HepG2 (cell line): ENCODE data around the gene RHOT2. TPM values are rescaled to one million over a fixed set of nuclear protein-coding genes. Genes with fewer than 3 reads are reported as not detected.

ENCODE experiments used
- BCL6 ChIP-seq: IDR thresholded peaks from 2 replicates; pipeline ENCODE4 v1.6.1; 2016; ENCODE audit warnings: missing genetic modification reagents, missing compliant biosample characterization
- CAMTA2 ChIP-seq: sonication (generic); formaldehyde crosslinking; IDR thresholded peaks from 2 replicates; pipeline ENCODE4 v1.4.0; 2020; ENCODE audit warnings: mild to moderate bottlenecking, missing genetic modification reagents, borderline replicate concordance
- CHD2 ChIP-seq: IDR thresholded peaks from 2 replicates; pipeline ENCODE4 v1.6.1; 2011; ENCODE audit warnings: low read depth, low read length, improper control_type of control experiment
- EED ChIP-seq: sonication (generic); formaldehyde crosslinking; IDR thresholded peaks from 2 replicates; pipeline ENCODE4 v1.5.0; 2020; ENCODE audit warnings: mild to moderate bottlenecking, missing genetic modification reagents
- KDM3A ChIP-seq: IDR thresholded peaks from 2 replicates; pipeline ENCODE4 v1.6.1; 2018; ENCODE audit warnings: low read depth, missing compliant biosample characterization
- MEIS2 ChIP-seq: sonication (generic); formaldehyde crosslinking; IDR thresholded peaks from 2 replicates; pipeline ENCODE4 v1.9.0; 2021; ENCODE audit warnings: mild to moderate bottlenecking, missing genetic modification reagents
- PHF8 ChIP-seq: sonication (generic); formaldehyde crosslinking; IDR thresholded peaks from 2 replicates; pipeline ENCODE4 v1.5.0; 2020; ENCODE audit warnings: missing genetic modification reagents
- TAF15 ChIP-seq: fragments of 200-400 bp; formaldehyde crosslinking; IDR thresholded peaks from one replicate; pipeline ENCODE4 v1.6.1; 2018; ENCODE audit warnings: mild to moderate bottlenecking, low read depth, low read length; ENCODE audit not compliant: poor library complexity, severe bottlenecking
- TSC22D2 ChIP-seq: sonication (generic); formaldehyde crosslinking; IDR thresholded peaks from 2 replicates; pipeline ENCODE4 v1.5.1; 2020; ENCODE audit warnings: missing genetic modification reagents, mild to moderate bottlenecking, borderline replicate concordance
- ZFP36L2 ChIP-seq: sonication (generic); formaldehyde crosslinking; IDR thresholded peaks from 2 replicates; pipeline ENCODE4 v1.4.0; 2020; ENCODE audit warnings: missing genetic modification reagents
- ZNF296 ChIP-seq: sonication (generic); formaldehyde crosslinking; conservative IDR thresholded peaks from 2 replicates; pipeline ENCODE4 v1.5.0; 2020; ENCODE audit warnings: mild to moderate bottlenecking, missing genetic modification reagents
- ZNF317 ChIP-seq: sonication (generic); formaldehyde crosslinking; IDR thresholded peaks from 2 replicates; pipeline ENCODE4 v1.5.0; 2020; ENCODE audit warnings: mild to moderate bottlenecking, missing genetic modification reagents
- ZNF615 ChIP-seq: sonication (generic); formaldehyde crosslinking; IDR thresholded peaks from 2 replicates; pipeline ENCODE4 v1.5.0; 2020; ENCODE audit warnings: mild to moderate bottlenecking, missing genetic modification reagents, borderline replicate concordance
- polyA plus RNA-seq, 8 experiments: library from polyadenylated mRNA; depleted of rRNA in 3 of 8; stranded (reverse) in 7 of 8; unstranded in 1 of 8; fragments of >200 nt; fragmentation: Illumina TruSeq in 4 of 8; extraction: Trizol in 4 of 8; gene quantifications; 2 replicates each; pipeline versions ENCODE4 v1.2.1 to v1.2.3, GENCODE V29; 2011 to 2016; ENCODE audit warnings: low read depth in 4 of 8, missing spikeins in 1 of 8, mixed read lengths in 1 of 8; ENCODE audit not compliant: insufficient read depth in 1 of 8
- total RNA-seq, 5 experiments: library from RNA; depleted of rRNA; stranded (reverse); fragments of >200 nt; fragmentation: Illumina TruSeq; extraction: Trizol; gene quantifications; 2 replicates each; pipeline ENCODE4 v1.2.3, GENCODE V29; 2016; ENCODE audit warnings: low read depth in 1 of 5
- TF ChIP-seq, protein P1 (sequence below): sonication (generic); formaldehyde crosslinking; IDR thresholded peaks from 2 replicates; pipeline ENCODE4 v1.5.1; 2020; ENCODE audit warnings: mild to moderate bottlenecking, missing genetic modification reagents, borderline replicate concordance
- TF ChIP-seq, protein P2 (sequence below): sonication (generic); formaldehyde crosslinking; IDR thresholded peaks from 2 replicates; pipeline ENCODE4 v1.4.0; 2020; ENCODE audit warnings: missing genetic modification reagents, borderline replicate concordance
- TF ChIP-seq, protein P3 (sequence below): IDR thresholded peaks from 2 replicates; pipeline ENCODE4 v1.6.1; 2016
- TF ChIP-seq, protein P4 (sequence below): sonication (generic); formaldehyde crosslinking; IDR thresholded peaks from 2 replicates; pipeline ENCODE4 v1.4.0; 2020; ENCODE audit warnings: missing genetic modification reagents, borderline replicate concordance
- TF ChIP-seq, protein P5 (sequence below): conservative IDR thresholded peaks from 2 replicates; pipeline ENCODE4 v1.6.1; 2018; ENCODE audit warnings: missing genetic modification reagents

The RHOT2 gene
- total and polyA plus RNA-seq, 2 of the 13 experiments (the other 11 are each of a cell fraction or from before 2014, with no cell fraction given), result 63.6 to 76.9 TPM

DNA sequence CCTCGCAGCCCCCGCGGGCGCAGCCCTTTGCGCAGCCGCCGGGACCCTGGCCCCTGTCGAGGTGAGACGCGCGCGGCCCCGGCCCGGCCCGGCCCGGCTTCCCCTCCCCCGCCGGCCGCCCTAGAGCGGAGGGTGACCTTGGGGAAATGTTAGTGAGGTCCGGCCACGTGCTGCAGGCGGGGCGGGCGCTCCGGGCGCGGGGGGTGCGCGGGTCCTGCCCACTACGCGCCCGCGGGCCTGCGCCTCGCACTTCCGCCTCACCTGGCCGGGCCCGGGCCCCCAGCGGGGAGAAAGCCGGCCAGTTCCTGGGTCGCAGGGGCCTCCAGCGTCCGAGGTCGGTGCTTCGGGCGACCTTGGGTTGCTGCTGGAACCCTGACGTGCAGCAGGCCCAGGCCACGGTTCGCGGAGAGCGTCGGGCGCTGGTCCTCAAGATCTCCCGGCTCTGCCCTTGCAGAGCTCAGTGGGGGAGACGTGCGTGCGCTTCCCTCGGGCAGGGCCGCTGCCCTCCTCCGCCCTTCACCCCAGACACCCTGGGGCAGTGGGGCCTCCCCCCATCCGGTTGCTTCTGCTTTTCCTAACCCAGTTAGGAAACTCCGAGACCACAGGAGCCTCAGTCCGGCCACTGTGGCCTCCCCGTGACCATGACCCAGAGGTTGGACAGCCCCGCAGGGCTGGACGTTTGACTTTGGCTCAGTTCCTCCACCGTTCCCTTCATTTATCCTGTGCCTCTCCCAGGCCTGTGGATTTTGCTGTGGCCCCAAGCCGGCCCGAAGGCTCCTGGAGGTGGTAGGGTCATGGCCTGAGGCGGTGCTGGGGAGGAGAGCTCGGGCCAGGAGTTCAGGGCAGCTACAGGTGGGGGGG is 25.5 kb upstream of the RHOT2 start (continued):
- TF ChIP-seq PHF8 (CRISPR knock-in tag) (peak; percentile 77), BCL6 (CRISPR knock-in tag) (peak; percentile 13; the same call in 1 of the 2 replicates), CHD2 (0 out of 2 replicates have a peak, but pooled peaks have one; percentile 15), ZNF615 (0 out of 2 replicates have a peak, but pooled peaks have one; percentile 26), MEIS2 (CRISPR knock-in tag) (peak; percentile 73; the same call in 1 of the 2 replicates), KDM3A (CRISPR knock-in tag) (no peak), TAF15 (peak; percentile 36), CAMTA2 (CRISPR knock-in tag) (0 out of 2 replicates have a peak, but pooled peaks have one; percentile 52), ZNF317 (CRISPR knock-in tag) (peak; percentile 68; the same call in 1 of the 2 replicates), EED (CRISPR knock-in tag) (no peak), ZNF296 (CRISPR knock-in tag) (peak; percentile 84; the same call in 1 of the 2 replicates), TSC22D2 (CRISPR knock-in tag) (peak; percentile 79; the same call in 1 of the 2 replicates), ZFP36L2 (no peak)
- TF ChIP-seq, protein P1, sequence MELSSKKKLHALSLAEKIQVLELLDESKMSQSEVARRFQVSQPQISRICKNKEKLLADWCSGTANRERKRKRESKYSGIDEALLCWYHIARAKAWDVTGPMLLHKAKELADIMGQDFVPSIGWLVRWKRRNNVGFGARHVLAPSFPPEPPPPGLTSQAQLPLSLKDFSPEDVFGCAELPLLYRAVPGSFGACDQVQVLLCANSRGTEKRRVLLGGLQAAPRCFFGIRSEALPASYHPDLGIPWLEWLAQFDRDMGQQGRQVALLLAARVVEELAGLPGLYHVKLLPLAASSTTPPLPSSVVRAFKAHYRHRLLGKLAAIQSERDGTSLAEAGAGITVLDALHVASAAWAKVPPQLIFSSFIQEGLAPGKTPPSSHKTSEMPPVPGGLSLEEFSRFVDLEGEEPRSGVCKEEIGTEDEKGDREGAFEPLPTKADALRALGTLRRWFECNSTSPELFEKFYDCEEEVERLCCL, result peak; percentile 34; the same call in 1 of the 2 replicates
- TF ChIP-seq, protein P2, sequence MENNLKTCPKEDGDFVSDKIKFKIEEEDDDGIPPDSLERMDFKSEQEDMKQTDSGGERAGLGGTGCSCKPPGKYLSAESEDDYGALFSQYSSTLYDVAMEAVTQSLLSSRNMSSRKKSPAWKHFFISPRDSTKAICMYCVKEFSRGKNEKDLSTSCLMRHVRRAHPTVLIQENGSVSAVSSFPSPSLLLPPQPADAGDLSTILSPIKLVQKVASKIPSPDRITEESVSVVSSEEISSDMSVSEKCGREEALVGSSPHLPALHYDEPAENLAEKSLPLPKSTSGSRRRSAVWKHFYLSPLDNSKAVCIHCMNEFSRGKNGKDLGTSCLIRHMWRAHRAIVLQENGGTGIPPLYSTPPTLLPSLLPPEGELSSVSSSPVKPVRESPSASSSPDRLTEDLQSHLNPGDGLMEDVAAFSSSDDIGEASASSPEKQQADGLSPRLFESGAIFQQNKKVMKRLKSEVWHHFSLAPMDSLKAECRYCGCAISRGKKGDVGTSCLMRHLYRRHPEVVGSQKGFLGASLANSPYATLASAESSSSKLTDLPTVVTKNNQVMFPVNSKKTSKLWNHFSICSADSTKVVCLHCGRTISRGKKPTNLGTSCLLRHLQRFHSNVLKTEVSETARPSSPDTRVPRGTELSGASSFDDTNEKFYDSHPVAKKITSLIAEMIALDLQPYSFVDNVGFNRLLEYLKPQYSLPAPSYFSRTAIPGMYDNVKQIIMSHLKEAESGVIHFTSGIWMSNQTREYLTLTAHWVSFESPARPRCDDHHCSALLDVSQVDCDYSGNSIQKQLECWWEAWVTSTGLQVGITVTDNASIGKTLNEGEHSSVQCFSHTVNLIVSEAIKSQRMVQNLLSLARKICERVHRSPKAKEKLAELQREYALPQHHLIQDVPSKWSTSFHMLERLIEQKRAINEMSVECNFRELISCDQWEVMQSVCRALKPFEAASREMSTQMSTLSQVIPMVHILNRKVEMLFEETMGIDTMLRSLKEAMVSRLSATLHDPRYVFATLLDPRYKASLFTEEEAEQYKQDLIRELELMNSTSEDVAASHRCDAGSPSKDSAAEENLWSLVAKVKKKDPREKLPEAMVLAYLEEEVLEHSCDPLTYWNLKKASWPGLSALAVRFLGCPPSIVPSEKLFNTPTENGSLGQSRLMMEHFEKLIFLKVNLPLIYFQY, result peak; percentile 95
- TF ChIP-seq, protein P3, sequence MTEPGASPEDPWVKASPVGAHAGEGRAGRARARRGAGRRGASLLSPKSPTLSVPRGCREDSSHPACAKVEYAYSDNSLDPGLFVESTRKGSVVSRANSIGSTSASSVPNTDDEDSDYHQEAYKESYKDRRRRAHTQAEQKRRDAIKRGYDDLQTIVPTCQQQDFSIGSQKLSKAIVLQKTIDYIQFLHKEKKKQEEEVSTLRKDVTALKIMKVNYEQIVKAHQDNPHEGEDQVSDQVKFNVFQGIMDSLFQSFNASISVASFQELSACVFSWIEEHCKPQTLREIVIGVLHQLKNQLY, result no peak
- TF ChIP-seq, protein P4, sequence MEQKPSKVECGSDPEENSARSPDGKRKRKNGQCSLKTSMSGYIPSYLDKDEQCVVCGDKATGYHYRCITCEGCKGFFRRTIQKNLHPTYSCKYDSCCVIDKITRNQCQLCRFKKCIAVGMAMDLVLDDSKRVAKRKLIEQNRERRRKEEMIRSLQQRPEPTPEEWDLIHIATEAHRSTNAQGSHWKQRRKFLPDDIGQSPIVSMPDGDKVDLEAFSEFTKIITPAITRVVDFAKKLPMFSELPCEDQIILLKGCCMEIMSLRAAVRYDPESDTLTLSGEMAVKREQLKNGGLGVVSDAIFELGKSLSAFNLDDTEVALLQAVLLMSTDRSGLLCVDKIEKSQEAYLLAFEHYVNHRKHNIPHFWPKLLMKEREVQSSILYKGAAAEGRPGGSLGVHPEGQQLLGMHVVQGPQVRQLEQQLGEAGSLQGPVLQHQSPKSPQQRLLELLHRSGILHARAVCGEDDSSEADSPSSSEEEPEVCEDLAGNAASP (CRISPR knock-in tag), result peak; percentile 39
- TF ChIP-seq, protein P5, sequence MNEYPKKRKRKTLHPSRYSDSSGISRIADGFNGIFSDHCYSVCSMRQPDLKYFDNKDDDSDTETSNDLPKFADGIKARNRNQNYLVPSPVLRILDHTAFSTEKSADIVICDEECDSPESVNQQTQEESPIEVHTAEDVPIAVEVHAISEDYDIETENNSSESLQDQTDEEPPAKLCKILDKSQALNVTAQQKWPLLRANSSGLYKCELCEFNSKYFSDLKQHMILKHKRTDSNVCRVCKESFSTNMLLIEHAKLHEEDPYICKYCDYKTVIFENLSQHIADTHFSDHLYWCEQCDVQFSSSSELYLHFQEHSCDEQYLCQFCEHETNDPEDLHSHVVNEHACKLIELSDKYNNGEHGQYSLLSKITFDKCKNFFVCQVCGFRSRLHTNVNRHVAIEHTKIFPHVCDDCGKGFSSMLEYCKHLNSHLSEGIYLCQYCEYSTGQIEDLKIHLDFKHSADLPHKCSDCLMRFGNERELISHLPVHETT (CRISPR knock-in tag), result peak; percentile 36; the same call in 1 of the 2 replicates
